Measurements from ENCODE around the gene MESD. TPM values are rescaled to one million over a fixed set of nuclear protein-coding genes. Genes with fewer than 3 reads are reported as not detected.

MESD gene
- total and polyA plus RNA-seq, 9 of the 15 experiments (the other 6 are each of a cell fraction or from before 2014, with no cell fraction given): 11.3 to 39.7 (median 22.8) TPM

GRCh38 chr15:81000624-81001151 lies 11.1 kb upstream of the MESD start, which contains the start of gene TLNRD1 (continued):
- TF ChIP-seq SIN3A (IDR thresholded peaks at IDR 0.05; ENCODE audit: borderline replicate concordance in 2 of 2, control insufficient read depth in 1 of 2, low read depth in 2 of 2, low read length in 2 of 2): no peak
- TF ChIP-seq MBD1 (CRISPR knock-in tag; IDR thresholded peaks at IDR 0.05): no peak
- no peak for TF ChIP-seq L3MBTL2 (IDR thresholded peaks at IDR 0.05)
- peak; percentile 69; the same call in 1 of the 2 replicates for TF ChIP-seq MAX (CRISPR knock-in tag; IDR thresholded peaks at IDR 0.05)
- no peak for TF ChIP-seq RNF2 (IDR thresholded peaks at IDR 0.05)
- no peak for TF ChIP-seq ZFP91 (CRISPR knock-in tag; IDR thresholded peaks at IDR 0.05)
- TF ChIP-seq THRA (IDR thresholded peaks at IDR 0.05): no peak
- no peak for TF ChIP-seq SMARCA5 (IDR thresholded peaks at IDR 0.05)
- TF ChIP-seq ZNF518B (CRISPR knock-in tag; IDR thresholded peaks at IDR 0.05): no peak
- TF ChIP-seq NBN (IDR thresholded peaks at IDR 0.05; ENCODE audit: low read depth): no peak
- no peak for TF ChIP-seq GATAD2B (IDR thresholded peaks at IDR 0.05; ENCODE audit: borderline replicate concordance)
- no peak for TF ChIP-seq PCBP1 (IDR thresholded peaks at IDR 0.05; ENCODE audit: low read depth, low read length, poor library complexity, severe bottlenecking)
- TF ChIP-seq ZNF347 (CRISPR knock-in tag; IDR thresholded peaks at IDR 0.05; ENCODE audit: low read depth): no peak
- no peak for TF ChIP-seq CREB5 (CRISPR knock-in tag; IDR thresholded peaks at IDR 0.05)
- no peak for TF ChIP-seq JUND (IDR thresholded peaks at IDR 0.05; ENCODE audit: borderline replicate concordance, low read depth, low read length)
- TF ChIP-seq JUND (tag; IDR thresholded peaks at IDR 0.05; ENCODE audit: borderline replicate concordance, low read depth, low read length): no peak; the same call in 2 of the 3 replicates
- no peak for TF ChIP-seq ZNF668 (CRISPR knock-in tag; IDR thresholded peaks at IDR 0.05)
- no peak for TF ChIP-seq ILF3 (IDR thresholded peaks at IDR 0.05; ENCODE audit: borderline replicate concordance)
